ENCODE data around the gene ZNF485. TPM values are rescaled to one million over a fixed set of nuclear protein-coding genes. Genes with fewer than 3 reads are reported as not detected.
A peak's percentile ranks its signal among the peaks of the same experiment; 100 is the strongest.
"Not testable (repeated sequence)": the region's sequence is repeated elsewhere in the genome, so short reads cannot be mapped to it uniquely, and the experiment has no call there.

ZNF485 gene
- 2.8 and 3.7 TPM in 2 replicates for total RNA-seq (2014; rRNA removed; shearing (Covaris generic))

DNA sequence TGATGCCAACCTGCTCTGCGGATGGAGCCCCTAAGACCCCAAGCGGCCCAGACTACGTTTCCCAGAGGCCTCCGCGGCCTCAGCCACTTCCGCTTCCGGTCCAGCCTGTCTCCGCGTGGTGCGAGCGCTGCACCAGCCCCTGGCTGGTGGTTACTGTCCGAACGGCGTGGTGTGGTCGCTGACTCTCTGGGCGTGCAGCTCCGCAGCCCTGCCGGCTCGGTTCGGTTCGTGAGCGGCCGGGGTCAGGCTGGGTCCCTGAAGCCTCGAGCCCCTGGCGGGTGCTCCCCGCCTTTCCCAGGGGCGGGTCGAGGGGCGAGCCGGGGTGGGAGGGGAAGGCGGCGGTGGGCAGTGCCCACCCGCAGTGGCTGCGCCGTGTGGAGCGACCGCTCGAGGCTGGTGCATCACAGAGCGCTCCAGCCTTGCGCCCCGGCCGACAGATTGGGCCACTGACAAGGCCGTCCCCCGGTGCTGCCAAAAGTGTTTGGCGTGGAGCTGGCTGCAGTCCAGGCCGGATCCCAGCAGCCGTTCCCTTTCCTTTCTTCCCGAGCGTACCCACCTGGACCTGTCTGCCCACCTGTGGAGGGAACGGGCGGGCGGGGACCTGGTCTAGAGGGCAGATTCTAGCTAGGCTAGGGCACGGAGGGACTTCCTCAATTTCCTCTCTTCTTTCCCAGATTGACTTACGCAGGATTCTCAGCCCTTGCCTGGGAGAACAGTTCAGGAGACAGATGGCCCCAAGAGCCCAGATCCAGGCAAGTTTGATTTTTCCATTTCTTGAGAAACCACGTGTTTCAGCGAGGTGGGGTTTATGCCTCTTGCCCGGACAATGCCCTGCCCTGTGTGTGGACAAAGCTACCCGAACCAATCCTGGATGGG, at the start of gene ZNF485:
ZNF485 (plus strand) TSS at position 116 of the 876 bp plus-strand sequence; CDS start at position 729, 613 bp downstream.
- peak; percentile 74 for DNase-seq (ENCODE audit: low read depth)

DNA sequence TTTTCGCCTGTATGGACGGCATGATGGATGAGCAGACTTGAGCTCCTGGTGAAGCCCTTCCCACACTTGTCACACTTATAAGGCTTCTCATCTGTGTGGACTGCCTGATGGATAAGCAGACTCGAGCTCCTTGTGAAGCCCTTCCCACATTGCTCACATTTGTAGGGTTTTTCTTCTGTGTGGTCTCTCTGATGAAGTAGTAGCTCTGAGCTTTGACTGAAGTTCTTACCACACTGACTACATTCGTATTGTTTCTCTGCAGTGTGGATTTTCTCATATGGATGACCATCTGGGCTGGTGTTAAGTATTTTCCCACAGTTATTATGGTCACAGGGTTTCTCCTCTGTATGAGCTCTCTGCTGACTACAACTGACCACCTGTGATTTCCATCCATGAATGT, 49.0 kb upstream of the ZNF485 start:
- DNase-seq (ENCODE audit: low read depth) = no peak

DNA sequence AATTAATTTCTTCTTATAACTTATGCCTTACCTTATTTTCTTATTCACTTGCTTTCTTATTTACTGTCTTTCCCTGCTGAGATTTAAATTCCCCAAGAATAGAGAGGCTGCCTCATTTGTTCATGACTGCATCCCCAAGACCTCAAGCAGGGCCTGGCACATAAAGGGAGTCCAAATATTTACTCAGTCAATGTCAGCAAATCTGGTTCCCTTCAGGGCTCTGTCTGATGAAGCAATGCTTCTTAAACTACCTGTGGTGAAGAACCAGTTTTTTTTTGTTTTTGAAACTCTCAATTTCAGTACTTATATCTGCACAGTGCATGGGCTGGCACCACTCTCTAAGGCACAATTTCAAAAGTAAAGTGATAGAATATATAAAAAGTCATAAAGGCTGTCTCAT, 36.6 kb upstream of the ZNF485 start:
- DNase-seq (ENCODE audit: low read depth) = no peak

DNA sequence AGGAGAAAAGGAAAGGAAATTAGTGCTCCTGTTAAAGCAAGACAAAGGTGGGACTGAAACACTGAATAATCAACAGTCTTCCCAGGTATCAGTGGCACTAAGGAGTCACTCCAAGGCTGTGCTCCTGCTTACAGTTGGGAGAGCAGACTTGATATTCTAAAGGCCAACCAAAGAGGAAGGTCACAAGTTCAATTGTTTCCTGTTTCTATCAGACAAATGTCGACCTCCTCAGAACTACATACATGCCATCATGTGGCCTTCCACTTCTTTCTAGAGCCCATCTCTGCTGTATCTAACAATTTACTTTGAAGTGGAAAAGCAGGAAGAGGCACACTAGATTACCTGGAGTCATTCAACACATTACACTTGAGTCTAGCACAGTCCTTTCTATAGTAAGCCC, 35.3 kb upstream of the ZNF485 start:
- no peak for DNase-seq (ENCODE audit: low read depth)

DNA sequence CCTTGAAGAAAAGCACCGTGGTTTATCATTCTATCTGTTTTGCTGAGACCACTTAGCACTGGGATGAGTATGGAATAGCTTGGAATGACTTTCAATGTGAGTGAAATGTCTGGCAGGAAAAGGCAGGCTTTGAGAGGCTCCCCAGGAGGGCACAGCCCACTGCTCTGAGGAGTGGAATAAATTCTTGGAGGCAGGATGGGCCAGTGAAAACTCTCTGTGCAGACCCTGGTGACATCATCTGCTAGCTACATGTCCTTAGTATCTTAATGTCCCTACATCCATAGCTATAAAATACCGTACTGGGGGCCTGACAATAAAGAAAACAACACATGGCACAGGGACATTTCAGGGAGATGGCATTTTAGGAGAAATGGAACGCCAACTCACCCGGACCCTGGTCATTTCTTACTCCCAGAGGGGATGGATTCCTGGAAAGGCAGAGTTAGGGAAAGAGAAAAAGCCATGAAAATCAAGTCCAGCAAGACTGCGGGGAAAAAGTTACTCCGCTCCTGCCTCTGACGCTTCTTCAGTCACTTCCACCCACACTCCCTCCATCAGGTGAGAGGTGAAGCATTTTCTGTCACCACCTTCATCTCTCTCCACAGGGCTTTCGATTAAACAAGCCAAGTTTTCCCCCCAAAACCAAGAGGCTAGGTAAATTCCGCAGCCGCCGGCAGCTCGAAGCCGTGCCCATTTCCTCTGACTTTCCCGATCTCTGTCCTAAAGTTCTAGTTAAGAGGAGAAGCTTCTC, 32.8 kb upstream of the ZNF485 start:
- peak; percentile 2 for DNase-seq (ENCODE audit: low read depth)

DNA sequence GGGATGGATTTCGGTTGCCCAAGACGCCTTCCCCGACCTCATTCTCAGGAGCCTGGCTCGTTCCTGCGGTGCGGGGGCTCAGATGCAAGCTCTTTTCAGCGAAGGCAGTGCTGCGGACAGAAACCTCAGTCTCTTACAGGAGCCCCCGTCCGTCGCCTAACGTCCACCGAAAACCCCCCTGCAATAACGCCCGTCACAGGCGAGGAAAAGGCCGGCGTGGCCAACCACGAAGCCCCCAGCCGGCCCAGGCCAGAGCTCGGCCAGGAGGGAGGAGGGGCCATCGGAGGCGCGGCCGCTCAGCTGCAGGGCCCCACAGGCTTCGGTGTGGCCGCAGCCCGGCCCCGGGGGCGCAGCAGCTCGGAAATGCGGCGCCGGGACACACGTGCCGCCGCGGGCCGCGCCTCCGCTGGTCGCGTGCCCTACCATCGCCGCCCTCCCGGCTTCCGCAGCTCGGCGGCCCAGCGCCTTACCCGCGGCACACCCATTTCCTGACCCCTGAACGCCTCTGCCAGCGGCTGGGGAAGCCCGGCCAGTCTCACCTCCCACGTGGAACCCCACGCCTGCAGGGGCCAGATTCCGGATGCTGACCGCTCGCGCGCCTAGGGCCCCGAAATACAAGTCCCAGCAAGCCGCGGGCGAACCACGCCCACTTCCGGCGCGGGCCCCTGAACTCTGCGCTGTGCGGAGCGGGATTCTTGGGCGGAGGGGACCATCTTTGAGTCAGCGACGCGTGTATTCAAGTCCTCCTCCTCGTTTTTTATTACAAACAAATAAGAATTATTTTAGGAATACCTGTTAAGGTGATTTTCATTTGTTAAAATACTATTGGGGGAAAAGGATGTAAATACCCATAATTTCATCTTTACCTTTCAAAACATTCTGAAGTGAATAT, 32.0 kb upstream of the ZNF485 start, which contains the start of gene ZNF239:
ZNF239 (minus strand) TSS at position 616 of the 892 bp plus-strand sequence. CDS start 16,537 bp downstream, outside the sequence.
- DNase-seq (ENCODE audit: low read depth) = peak; percentile 90

DNA sequence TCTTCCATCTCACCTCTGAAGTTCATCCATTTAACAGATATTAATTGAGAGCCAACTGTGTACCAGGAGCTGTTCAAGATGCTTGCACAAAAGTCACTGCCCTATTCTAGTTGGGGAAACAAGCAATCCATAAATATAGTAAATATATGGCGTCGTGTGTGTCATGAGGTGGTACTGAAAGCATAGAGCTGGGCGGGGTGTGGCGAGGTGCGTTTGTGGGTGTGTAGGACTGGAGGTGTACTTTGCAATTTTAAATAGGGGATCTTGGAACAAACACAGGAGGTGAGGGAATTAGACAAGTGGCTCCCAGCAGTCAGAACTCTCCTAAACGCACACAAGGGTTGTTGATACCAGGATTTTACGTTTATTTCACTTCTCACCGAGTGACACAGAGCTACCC, 31.3 kb upstream of the ZNF485 start:
- DNase-seq (ENCODE audit: low read depth) = no peak

DNA sequence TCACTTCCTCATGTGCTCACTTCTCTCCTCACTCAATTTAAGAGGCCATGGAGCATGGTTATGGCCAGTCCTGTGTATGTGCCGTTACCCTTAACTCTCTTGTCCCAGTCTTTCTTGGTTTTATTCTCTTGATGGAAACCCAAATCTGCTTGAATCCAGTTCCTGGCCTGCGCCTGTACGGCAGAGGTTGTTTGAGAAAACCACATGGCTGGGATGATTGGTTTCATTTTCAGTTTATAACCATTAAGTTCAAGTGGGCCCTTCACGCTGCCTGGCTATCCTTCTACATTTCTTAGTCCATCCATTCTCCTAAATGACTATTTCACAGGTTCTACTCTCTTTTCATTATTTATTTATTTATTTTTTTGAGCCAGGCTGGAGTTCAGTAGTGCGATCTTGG, 30.2 kb upstream of the ZNF485 start:
- no peak for DNase-seq (ENCODE audit: low read depth)

DNA sequence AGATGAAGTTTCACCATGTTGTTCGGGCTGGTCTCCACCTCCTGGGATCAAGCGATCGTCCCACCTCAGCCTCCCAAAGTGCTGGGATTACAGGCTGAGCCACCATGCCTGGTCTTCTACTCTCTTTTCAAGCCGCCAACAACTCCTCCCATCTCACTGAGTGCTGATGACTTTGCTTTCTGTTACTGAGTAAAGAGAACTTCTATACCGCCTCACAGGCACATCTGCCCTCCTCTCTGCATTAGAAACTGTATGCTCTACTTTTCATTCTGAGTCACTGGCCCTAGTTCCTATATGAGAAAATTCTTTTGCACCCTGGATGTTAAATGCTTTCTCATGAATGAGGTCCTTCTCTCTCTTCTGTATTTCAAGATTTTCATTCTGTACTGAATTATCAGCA, 29.7 kb upstream of the ZNF485 start:
- no peak for DNase-seq (ENCODE audit: low read depth)

DNA sequence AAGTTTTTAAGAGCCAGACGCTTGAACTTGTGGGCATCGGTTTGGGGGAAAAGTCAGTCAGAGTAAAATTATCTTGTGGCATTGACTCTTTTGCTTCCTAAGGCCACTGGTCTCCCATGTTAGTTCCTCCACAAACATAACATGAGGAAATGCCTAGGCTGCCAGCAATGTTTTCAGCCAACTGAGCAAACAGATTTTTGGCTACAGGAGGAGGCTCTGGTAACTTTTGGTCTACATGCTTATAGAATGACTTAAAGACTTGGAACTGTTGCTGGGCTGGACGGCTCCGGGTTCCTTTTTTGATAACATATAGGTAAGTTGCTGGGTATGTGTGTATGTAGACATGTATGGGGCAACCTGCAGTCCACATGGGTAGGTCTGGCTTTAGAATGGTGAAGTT, 22.2 kb upstream of the ZNF485 start:
- DNase-seq (ENCODE audit: low read depth) = no peak

DNA sequence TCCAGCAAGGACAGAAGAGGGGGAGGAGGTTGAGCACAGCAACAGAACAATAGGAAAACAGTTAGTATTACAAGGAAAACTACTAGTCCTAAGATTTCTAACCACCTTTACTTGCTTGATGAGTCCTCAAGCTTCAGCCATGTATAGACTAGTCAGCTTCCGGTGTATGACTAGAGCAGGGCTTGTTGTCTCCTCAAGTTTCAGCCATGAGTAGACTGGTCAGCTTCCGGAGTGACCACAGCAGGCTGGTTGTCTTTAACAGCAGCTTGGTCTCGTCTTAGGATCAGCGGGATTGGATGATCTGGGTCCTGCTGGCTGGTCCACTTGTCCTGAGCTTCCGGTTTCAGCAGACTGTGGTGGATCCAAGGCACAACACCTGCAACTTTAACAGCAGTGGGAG, 21.2 kb upstream of the ZNF485 start:
- peak; percentile 11 for DNase-seq (ENCODE audit: low read depth)

DNA sequence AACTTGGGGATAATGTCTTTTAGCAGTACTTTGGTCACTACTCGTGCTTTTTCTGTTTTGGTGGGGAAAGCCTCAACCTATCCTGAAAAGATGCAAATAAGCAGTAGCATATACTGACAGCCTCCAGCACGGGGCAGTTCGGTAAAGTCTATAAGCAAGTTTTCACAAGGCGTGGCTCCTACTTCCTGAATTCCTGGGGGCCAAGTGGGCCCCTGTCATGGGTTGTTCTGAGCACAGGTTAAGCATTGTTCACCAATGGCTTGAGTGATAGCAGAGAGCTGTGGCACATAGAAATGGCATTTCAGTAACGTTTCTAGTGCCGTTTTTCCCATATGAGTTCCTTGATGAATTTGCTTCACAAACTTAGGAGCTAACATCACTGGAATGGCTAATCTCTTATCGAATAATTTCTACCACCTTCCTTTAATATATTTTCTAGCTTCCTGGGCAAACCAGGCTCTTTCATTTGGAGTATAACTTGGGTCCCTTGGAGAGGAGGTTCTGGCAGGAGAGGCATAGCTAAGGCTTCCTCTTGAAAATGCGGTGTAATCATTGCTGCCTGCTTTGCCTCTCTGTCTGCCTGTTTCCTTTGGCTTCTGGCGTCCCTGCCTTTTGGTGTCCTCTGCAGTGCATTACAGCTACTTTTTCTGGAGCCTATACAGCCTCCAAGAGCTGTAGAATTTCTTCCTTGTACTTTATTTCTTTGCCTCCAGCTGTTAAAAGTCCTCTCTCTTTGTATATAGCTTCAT, 20.1 kb upstream of the ZNF485 start:
- no peak for DNase-seq (ENCODE audit: low read depth)

DNA sequence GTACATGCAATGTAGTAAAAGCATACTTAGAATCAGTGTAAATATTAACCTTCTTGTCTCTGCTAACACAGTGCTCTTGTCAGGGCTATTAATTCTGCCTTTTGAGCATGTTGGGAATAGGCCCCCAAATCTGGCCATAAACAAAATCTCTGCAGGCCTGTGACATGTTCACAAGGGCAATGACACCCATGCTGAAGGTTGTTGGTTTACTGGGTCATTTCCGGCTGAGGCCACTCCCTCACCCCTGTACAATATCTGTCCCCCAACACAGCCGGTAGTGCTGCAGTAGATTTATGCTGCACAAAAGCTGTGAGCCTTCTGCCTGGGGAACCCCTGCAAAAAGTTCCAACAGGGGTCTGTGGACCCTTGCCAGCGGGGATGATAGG, 19.5 kb upstream of the ZNF485 start:
- not testable (repeated sequence) for DNase-seq (ENCODE audit: low read depth)

DNA sequence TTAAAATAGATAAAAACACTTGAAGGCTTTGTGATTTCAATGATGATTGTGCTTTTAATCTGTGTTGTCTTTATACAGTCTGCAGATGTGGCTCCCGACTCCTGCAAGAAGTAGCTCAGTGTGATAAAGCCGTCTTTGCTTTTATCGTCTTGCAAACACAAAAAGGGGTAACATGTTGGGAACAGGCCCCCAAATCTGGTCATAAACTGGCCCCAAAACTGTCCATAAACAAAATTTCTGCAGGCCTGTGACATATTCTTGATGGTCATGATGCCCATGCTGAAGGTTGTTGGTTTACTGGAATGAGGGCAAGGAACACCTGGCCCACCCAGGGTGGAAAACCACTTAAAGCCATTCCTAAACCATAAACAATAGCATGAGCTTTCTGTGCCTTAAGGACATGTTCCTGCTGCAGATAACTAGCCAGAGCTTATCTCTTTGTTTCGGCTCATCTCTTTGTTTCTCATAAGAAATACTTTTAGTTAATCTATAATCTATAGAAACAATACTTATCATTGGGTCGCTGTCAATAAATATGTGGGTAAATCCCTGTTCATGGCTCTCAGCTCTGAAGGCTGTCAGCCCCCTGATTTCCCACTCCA, 14.8 kb upstream of the ZNF485 start:
- no peak for DNase-seq (ENCODE audit: low read depth)

DNA sequence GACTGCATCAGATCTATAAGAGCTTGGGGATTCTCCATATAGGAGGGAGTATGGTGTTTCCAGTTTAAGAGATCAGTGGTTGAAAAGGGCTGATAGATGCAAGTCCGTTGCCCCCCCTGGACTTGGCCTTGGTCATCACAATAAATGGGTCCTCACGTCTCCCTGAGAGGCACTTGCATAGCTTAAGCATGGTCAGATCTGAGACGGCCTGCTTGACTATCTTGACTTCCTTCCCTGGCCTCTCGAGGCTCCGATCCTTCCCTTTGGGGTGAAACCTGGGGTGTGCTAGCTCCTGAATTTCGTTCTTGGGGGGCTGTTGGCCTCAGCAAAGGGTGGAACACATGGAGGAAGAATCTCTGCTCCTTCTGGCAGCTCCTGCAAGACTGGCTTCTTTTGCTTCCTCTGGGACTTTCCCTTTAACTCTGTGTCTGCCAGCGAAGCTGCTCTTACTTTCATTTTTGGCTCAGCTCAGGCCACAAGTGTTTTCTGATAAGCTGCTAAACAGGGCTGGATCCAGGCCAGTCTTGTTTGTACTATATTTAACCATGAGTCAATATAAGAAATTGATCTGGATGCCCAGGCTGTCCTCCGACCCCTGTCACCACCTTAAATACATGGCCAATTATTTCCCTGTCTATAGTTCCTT, 11.2 kb upstream of the ZNF485 start:
- peak; percentile 32 for DNase-seq (ENCODE audit: low read depth)

DNA sequence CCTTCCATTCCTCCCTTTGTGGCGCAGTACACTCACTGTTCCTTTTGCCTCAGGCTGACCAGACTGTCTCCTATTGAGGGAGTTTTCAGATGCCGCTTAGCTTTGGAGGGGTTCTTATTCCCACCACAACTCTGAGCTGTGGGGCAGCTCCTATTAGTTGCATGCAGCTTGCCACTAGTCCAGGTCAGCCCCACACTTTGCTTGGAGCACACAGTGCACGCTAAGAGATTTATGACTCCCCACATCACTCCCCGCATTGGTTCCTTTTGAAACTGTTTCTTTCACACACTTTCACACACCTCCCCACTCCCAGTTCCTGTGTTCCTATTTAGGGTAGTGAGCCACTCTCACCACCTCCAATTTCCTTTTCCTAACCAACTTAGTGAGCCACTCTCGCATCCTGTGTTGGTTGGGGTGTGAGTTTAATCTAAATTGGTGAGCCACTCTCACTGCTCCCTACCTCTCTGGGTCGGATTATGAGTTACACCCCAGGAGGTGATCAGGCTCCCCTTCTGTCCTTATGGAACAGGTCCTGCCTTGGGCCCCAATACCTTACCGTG, 10.4 kb upstream of the ZNF485 start:
- DNase-seq (ENCODE audit: low read depth) = no peak

DNA sequence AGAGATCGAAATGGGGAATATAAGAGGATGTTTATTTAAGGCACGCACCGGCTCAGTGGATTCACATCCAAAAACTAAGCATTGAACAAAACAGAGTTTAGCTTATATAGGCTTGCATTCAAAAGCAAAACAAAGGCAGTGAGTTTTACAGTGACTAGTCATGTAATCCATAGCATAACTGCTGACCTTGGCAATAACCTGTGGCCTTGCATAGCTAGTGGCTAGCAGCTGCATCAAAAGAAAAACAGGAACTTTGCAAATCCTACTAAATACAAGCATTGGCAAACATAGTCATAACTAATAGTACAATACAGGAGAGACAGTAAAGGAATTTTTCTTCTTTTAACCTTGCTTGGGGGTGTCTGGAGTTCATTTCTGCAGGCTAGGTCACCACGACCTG, 9.7 kb upstream of the ZNF485 start:
- no peak for DNase-seq (ENCODE audit: low read depth)

DNA sequence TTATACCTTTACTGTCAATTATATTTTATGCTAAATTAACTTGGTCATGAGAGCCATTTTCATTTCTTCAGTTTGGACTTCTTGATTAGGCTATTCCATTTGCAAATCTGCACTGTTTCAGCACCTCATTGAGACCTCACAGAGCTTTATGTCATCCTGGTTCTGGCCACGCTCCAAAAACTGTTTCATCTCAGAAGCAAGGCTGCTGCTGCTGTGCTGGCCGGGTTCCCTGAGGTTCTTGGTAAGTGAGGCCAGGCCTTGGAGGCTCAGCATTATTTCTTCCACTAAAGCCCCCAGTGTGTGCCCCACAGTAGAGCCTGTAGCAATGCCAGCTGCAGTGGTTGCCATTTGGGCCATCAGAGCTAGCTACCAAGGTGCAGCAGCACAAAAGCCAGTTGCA, 7.8 kb upstream of the ZNF485 start:
- peak; percentile 7 for DNase-seq (ENCODE audit: low read depth)

DNA sequence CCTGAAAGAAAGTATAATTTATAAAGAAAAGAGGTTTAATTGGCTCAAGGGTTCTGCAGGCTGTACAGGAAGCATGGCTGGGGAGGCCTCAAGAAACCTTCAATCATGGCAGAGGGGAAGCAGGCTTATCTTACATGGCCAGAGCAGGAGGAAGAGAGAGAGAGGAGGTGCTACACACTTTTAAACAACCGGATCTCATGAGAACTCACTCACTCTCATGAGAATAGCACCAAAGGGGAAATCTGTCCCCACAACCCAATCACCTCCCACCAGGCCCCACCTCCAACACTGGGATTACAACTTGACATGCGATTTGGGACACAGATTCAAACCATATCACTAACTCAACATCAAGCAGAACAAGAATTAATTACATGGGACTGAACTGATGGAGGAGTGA, 6.9 kb upstream of the ZNF485 start:
- DNase-seq (ENCODE audit: low read depth) = no peak

DNA sequence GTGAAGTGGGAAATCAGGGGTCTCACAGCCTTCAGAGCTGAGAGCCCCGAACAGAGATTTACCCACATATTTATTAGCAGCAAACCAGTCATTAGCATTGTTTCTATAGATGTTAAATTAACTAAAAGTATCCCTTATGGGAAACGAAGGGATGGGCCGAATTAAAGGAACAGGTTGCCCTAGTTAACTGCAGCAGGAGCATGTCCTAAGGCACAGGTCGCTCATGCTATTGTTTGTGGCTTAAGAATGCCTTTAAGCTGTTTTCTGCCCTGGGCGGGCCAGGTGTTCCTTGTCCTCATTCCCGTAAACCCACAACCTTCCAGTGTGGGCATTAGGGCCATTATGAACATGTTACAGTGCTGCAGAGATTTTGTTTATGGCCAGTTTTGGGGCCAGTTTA, 4.7 kb upstream of the ZNF485 start:
- DNase-seq (ENCODE audit: low read depth) = not testable (repeated sequence)
